Astrocyte of the cerebellum (primary cell): ENCODE data around the gene C1QTNF3.

ENCODE experiments used
- DNase-seq: peaks from one replicate; pipeline ENCODE4 v3.0.0-alpha.2; 2011; ENCODE audit warnings: low read depth
- H3K4me3 ChIP-seq: 2 replicates; pipeline ENCODE4 v1.5.1; 2011; ENCODE audit warnings: mild to moderate bottlenecking, low read depth, low read length, moderate library complexity
- CTCF ChIP-seq: IDR thresholded peaks from 2 replicates; pipeline ENCODE4 v1.5.1; 2012; ENCODE audit warnings: low read length, low read depth, moderate library complexity, mild to moderate bottlenecking; ENCODE audit errors: missing control alignments
- in situ Hi-C: cut with HindIII; loops from 2 replicates; pipeline ENCODE4 v1.10.0; 2017; ENCODE audit warnings: low sequenced_read_pairs

C1QTNF3 gene

DNA sequence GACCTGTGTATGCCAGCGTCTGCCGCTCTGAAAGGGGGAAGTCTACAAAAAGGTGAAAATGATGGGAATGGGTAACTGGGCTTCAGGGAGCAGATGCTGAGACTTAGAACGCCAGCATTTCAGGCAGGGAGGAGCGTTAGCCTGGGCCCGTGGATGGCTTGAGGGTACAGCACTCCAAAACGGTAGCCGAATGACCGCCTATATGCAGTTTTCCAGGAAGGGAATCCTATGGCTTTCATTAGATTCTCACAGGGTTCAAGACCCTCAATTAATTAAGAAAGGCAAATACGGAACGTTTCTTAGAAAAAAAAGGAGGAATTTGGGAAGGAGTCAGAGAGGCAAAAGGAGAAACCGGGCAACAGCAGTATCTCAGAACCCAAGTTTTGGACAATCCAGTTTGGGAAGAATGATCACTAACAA, 35.8 kb downstream of the C1QTNF3 start:
- no peak for TF ChIP-seq CTCF
- in situ Hi-C loops = no loop called here
- DNase-seq = no peak
- H3K4me3 ChIP-seq = peak overlapping the region; percentile 65

GRCh38 chr5:34005681-34006080, 37.3 kb downstream of the C1QTNF3 start:
- DNase-seq = no peak
- in situ Hi-C loops = no loop called here

GRCh38 chr5:34005211-34005610, 37.8 kb downstream of the C1QTNF3 start:
- H3K4me3 ChIP-seq = no peak overlapping the region
- no peak for DNase-seq
- TF ChIP-seq CTCF = no peak

More at GRCh38 chr5:34005681-34006080, 37.3 kb downstream of the C1QTNF3 start:
- TF ChIP-seq CTCF = no peak
- H3K4me3 ChIP-seq = no peak overlapping the region

DNA sequence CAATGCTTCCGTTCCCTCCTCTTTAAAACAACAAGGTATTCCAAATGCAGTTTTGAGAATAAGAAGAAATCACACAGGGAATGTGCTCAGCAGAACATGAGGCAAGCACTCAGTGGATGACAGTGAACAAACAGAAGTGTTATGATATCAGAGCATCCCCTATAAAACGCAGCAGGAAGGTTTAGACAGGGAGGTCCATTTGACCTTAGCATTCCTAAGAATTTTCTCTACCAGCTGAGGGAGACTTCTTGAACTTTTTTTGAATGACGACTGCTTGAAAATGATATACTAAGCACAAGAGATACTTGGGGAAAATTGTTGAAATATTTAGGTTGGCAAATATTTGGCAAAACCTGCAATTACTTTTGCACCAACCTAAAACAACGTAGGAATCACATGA, 39.1 kb downstream of the C1QTNF3 start:
- no peak overlapping the region for H3K4me3 ChIP-seq
- in situ Hi-C loops = loop anchor here (5.0 kb wide), 1 partner anchor 33 kb away; no protein-coding TSS in a partner anchor
- no peak for DNase-seq
- no peak for TF ChIP-seq CTCF

More at GRCh38 chr5:34005211-34005610, 37.8 kb downstream of the C1QTNF3 start:
- in situ Hi-C loops = no loop called here

DNA sequence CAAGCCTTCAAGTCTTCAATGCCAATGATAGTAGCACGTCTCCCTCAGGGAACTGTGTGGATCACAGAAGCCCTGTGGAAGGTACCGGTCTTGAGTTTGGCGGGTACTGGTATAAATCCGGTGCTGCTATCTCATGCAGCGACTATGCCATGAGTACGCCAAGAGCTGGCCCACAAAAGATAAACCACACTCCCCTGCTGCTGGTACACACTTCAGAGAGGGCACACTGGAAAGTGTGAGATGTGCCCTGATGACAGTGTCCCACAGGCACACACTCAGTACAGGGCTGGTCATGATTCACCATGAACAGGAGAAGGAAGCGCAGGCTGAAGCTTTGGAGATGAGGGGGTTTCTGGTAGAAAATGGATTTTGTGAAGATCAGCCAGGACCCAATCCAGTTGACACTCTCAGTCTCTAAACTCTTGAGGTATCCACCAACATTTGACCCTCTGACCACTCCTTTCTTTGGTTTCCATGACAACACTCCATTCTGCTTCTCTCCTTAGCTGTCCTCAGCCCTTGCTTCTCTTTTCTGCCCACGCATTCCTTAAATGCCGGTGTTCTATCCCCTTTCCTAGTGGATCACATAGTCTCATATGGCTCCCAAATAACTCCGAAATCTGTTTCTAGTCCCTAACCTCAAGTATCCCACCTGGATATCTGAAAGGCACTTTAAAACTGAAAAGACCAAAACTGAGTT, 40.2 kb downstream of the C1QTNF3 start:
- in situ Hi-C loops = loop anchor here (5.0 kb wide), 1 partner anchor 35 kb away; no protein-coding TSS in a partner anchor
- DNase-seq = no peak
- TF ChIP-seq CTCF = no peak
- no peak overlapping the region for H3K4me3 ChIP-seq

DNA sequence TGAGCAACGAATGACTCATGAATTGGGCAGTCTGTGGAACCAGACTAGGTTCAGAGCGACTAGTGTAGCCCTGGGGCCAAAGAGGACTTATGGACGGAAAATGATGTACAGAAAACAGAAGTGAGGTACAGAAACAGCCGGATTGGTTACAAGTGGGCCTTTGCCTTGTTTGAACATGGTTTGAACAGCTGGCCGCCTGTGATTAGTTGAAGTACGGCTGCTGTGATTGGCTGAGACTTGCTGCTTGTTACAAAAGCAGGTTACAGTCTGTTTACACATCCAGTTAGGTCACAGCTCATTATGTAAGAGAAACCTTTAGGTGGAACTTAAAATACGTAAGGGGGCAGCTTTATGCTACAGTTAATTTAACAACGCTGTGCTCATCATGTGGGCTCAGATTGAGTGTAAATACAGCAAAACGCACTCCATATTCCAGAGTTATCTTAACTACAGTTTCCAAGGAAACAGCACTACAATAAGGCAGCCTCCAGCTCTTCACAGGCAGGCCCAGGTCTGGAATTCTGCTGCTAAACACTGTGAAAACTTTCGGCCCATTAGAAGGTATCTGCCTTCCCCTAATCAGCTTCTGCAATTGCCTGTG, 41.7 kb downstream of the C1QTNF3 start:
- no peak for TF ChIP-seq CTCF

More for the DNA sequence above, 41.7 kb downstream of the C1QTNF3 start:
- DNase-seq = no peak
- no peak overlapping the region for H3K4me3 ChIP-seq
- in situ Hi-C loops = loop anchor here (5.0 kb wide), 1 partner anchor 36 kb away; no protein-coding TSS in a partner anchor
